HG02763 (cell line): Measurements from ENCODE around the gene OR51B5.
"Not testable (repeated sequence)": the region's sequence is repeated elsewhere in the genome, so short reads cannot be mapped to it uniquely, and the experiment has no call there.

Experiments used
- ATAC-seq: cut with Tn5 transposase; IDR thresholded peaks from one replicate; pipeline ENCODE4 v1.9.1; 2021; ENCODE audit warnings: mild to moderate bottlenecking, moderate library complexity; ENCODE audit not compliant: unreplicated experiment

Gene OR51B5

GRCh38 chr11:5336331-5336730, 7.0 kb downstream of the OR51B5 start:
- no peak for ATAC-seq

GRCh38 chr11:5335170-5335569, 8.2 kb downstream of the OR51B5 start:
- ATAC-seq = no peak

- no peak for ATAC-seq
Observed at GRCh38 chr11:5324197-5324596, 19.1 kb downstream of the OR51B5 start, which contains the start of gene OR51B2. Gene OR51B2, minus strand, starts transcription at chr11:5324297. Its CDS starts 0 bp downstream, at chr11:5324297.

DNA sequence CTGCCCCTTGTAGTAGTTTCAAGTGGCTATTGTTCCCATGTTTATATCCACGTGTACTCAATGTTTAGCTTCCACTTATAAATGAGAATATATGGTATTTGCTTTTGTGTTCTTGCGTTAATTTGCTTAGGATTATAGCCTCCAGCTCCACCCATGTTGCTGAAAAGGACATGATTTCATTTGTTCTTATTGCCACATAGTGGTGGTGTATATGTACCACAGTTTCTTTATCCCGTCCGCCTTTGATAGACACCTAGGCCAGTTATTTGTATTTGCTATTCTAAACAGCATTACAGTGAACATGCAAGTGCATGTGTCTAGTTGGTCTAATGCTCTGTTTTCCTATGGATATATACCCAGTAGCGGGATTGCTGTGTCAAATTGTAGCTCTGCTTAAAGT, 26.0 kb downstream of the OR51B5 start:
- no peak for ATAC-seq

DNA sequence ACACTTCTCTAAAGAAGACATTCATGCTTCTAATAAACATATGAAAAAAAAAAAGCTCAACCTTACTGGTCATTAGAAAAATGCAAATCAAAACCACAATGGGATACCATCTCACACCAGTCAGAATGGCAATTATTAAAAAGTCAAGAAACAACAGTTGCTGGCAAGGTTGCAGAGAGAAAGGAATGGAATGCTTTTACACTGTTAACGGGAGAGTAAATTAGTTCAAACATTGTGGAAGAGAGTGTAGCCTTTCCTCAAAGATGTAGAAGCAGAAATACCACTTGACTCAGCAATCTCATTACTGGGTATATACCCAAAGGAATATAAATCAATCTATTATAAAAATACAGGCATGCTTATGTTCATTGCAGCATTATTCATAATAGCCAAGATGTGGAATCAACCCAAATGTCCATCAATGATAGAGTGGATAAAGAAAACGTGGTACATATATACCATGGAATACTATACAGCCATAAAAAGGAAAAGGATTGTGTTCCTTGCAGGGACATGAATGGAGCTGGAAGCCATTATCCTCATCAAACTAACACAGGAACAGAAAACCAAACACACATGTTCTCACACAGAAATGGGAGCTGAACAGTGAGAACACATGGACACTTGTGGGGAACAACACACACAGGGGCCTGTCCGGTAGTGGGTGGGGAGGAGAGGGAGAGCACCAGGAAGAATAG, 29.8 kb downstream of the OR51B5 start:
- not testable (repeated sequence) for ATAC-seq

DNA sequence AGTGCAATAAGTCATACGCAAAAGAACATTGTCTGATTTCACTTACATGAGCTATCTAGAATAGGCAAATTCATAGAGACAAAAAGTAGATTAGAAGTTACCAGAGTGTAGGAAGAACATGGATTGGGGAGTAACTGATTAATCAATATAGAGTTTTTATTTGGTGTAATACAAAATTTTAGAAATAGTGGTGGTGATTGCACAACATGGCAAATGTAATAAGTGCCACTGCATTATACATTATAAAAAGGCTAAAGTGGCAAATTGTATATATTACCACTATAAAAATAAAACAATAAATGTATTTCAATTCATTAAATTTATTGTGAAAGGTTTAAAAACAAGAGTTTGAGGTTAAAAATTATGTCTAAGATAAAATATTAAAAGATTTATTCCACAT, 32.9 kb downstream of the OR51B5 start:
- no peak for ATAC-seq

- no peak for ATAC-seq
Observed at GRCh38 chr11:5307256-5308019, 35.9 kb downstream of the OR51B5 start.

GRCh38 chr11:5304046-5304445, 39.3 kb downstream of the OR51B5 start:
- ATAC-seq = no peak

DNA sequence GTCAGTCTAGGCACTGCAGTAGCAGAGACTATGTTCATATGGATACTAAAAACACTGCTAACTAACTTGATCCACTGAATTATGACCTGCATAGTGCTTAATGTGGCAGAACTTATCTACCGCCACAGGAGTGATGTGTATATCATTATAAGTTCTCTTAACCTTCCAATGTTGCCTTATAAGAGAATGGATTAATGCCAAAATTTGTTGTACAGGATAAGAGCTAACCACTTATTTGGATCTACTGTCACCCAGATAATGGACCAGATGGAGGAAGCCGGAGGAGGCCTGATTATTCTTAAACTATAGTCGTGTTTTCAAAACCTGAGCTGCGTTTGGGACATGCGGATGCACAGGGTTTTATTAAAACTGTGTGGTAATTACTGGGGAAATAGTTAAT, 39.7 kb downstream of the OR51B5 start:
- no peak for ATAC-seq

GRCh38 chr11:5301846-5302245, 41.5 kb downstream of the OR51B5 start, which contains the start of gene OR51B4:
Gene OR51B4, minus strand, starts transcription at chr11:5301946. Its CDS starts 0 bp downstream, at chr11:5301946.
- no peak for ATAC-seq

DNA sequence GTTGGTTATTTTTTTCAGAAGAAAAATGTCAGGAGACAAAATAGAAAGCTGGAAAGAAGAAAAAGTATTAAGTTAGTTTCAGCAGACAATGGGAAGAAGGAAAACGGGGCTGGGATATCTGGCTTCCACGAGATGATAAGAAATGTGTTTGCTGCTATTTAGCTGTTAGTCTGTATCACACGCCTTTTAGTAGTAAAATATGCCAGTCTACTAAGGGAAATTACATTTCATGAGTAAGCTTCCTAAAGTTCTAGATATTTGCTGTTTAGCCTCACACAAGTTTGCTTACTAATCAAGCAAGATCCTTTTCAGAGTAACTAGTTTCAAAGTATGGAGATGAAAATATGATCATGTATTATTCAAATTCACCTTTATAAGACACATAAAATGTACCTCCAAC, 43.1 kb downstream of the OR51B5 start:
- no peak for ATAC-seq

GRCh38 chr11:5298451-5298850, 44.9 kb downstream of the OR51B5 start:
- ATAC-seq = no peak

DNA sequence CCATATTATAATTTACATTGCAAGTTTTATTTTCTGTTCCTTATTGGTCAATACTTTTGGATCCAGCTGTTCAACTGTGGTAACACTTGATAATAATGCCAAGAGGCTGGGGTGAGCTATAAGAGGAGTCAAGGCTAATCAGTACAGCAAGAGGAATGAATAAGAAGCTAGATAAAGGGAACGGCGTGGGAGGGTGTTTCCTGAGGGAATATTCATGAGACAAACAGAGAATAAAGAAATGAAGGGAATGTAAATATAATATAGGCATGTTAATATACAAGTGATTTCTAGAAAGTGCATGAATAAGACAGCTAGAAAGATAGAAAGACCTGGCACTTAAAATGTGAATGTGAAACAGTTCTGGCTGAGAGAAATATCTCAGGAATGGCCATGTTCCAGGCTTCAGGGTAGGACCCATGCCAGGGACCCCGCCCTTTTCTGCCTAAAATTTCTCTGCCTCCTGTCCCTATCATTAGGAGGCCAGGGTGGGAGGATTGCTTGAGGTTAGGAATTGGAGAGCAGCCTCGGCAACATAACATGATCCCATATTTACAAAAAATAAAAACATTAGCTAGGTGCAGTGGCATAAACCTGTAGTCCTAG, 45.5 kb downstream of the OR51B5 start:
- no peak for ATAC-seq

DNA sequence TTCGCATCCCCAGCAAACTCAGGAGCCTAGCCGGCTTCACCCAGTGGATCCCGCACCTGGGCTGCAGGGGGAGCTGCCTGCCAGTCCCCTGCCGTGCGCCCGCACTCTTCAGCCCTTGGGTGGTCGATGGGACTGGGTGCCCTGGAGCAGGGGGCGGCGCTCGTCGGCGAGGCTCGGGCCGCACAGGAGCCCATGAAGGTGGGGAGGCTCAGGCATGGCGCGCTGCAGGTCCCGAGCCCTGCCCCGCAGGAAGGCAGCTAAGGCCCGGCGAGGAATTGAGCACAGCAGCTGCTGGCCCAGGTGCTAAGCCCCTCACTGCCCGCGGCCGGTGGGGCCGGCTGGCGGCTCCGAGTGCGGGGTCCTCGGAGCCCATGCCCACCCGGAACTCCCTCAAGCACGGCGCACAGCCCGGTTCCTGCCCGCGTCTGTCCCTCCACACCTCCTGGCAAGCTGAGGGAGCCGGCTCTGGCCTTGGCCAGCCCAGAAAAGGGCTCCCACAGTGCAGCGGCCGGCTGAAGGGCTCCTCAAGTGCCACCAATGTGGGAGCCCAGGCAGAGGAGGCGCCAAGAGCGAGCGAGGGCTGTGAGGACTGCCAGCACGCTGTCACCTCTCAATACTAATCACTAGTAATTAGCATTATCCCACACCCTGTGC, 48.9 kb downstream of the OR51B5 start:
- not testable (repeated sequence) for ATAC-seq

DNA sequence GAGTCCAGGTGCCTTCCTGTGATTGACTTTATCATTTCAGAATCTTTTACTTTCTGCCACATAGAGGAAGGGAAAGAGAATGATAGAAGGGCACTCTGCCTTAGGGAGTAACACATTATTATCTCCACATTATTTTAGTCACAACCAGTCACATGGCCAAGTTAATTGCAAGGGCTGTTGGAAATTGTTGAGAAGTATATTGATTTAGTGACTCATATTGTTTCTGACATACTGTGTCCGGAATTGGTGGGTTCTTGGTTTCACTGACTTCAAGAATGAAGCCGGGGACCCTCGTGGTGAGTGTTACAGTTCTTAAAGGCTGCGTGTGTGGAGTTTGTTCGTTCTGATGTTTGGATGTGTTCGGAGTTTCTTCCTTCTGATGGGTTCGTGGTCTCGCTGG, 50.3 kb downstream of the OR51B5 start:
- no peak for ATAC-seq
